Gastrocnemius medialis (tissue), 4 donors: ENCODE data around the gene TPO. TPM values are rescaled to one million over a fixed set of nuclear protein-coding genes. Genes with fewer than 3 reads are reported as not detected.

Source experiments
- ATAC-seq, 2 donors: fragments of 150-250 bp; one replicate each; pipeline ENCODE4 v1.9.1; 2016
- DNase-seq, 2 donors: peaks; one replicate each; pipeline ENCODE4 v3.0.0-alpha.2; 2019
- H3K27ac ChIP-seq, 4 donors: fragments of 200-600 bp; sonication (generic); 1 replicate in 1 of 4; 2 replicates in 3 of 4; pipeline ENCODE4 v1.5.1; 2016 to 2018; ENCODE audit warnings: mild to moderate bottlenecking in 2 of 4, moderate library complexity in 1 of 4
- H3K27me3 ChIP-seq, 3 donors: fragments of 200-600 bp; sonication (generic) in 2 of 3; 1 replicate in 1 of 3; 2 replicates in 2 of 3; pipeline versions ENCODE4 v1.5.1 to v1.6.0; 2016 to 2019; ENCODE audit warnings: mild to moderate bottlenecking in 1 of 3, moderate library complexity in 1 of 3
- H3K36me3 ChIP-seq, 2 donors: fragments of 200-600 bp; sonication (generic) in 1 of 2; one replicate each; pipeline ENCODE4 v1.5.1; 2017 to 2018
- H3K4me1 ChIP-seq, 2 donors: fragments of 200-600 bp; sonication (generic) in 1 of 2; one replicate each; pipeline ENCODE4 v1.5.1; 2016 to 2017; ENCODE audit warnings: mild to moderate bottlenecking in 2 of 2
- H3K4me3 ChIP-seq, 4 donors: fragments of 200-600 bp; sonication (generic) in 3 of 4; 1 replicate in 1 of 4; 2 replicates in 3 of 4; pipeline ENCODE4 v1.5.1; 2016 to 2019; ENCODE audit warnings: mild to moderate bottlenecking in 2 of 4
- H3K9me3 ChIP-seq, 3 donors: fragments of 200-600 bp; sonication (generic) in 2 of 3; 1 replicate in 1 of 3; 2 replicates in 2 of 3; pipeline ENCODE4 v1.5.1; 2016 to 2019
- POLR2A ChIP-seq, 2 donors: fragments of 450-650 bp; IDR thresholded peaks; one replicate each; pipeline ENCODE4 v1.6.1; 2017; ENCODE audit warnings: antibody characterized with exemption in 2 of 2, mild to moderate bottlenecking in 2 of 2, moderate library complexity in 2 of 2
- in situ Hi-C, 4 donors: fragments of 200-750 bp; cut with MboI; loops; one replicate each; pipeline versions ENCODE4 v1.15.0 to v1.8.0; 2017; ENCODE audit warnings: low sequenced_read_pairs in 4 of 4
- intact Hi-C: fragments of 100-400 bp; cut with DNase I; formaldehyde crosslinking; loops from one replicate; pipeline ENCODE4 v1.15.1; 2023; ENCODE audit warnings: low total_unique reads
- total RNA-seq, 4 donors: library from RNA; depleted of rRNA; stranded (reverse); fragments of >200 nt; gene quantifications; one replicate each; pipeline versions ENCODE4 v1.1.0 to v1.2.3, GENCODE V29; 2016
- TF ChIP-seq, protein P1 (sequence below), 5 experiments: fragments of 450-650 bp in 3 of 5; fragments of 200-600 bp in 2 of 5; sonication (generic) in 2 of 5; IDR thresholded peaks in 4 of 5; conservative IDR thresholded peaks in 1 of 5; 1 replicate in 4 of 5; 2 replicates in 1 of 5; pipeline ENCODE4 v1.5.1; 2016 to 2019; ENCODE audit warnings: antibody characterized with exemption in 5 of 5, mild to moderate bottlenecking in 3 of 5, moderate library complexity in 3 of 5

Gene TPO
- total RNA-seq, 4 donors from 2014 or later: 3.3 to 11.6 (median 5.3) TPM

DNA sequence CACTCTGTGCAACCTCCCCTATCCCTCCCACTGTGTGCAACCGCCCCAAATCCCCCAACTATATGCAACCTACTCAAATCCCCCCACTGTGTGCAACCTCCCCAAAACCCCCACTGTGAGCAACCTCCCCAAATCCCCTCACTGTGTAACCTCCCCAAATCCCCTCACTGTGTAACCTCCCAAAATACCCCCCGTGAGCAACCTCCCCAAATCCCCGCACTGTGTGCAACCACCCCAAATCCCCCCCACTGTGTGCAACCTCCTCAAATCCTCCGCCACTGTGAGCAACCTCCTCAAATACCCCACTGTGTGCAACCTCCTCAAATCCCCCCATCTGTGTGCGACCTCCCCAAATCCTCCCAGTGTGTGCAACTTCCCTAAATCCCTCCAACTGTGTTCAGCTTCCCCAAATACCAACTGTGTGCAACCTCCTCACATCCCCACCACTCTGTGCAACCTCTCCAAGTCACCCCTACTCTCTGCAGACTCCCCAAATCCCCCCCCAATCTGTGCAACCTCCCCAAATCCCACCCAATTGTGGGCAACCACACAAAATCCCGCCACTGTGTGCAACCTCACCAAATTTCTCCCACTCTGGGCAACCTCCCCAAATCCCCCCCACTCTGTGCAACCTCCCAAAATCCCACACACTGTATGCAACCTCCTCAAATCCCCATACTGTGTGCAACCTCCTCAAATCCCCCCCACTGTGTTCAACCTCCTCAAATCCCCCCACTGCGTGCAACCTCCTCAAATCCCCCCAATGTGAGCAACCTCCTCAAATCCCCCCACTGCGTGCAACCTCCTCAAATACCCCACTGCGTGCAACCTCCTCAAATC, 114.1 kb downstream of the TPO start:
- no peak for DNase-seq
- ATAC-seq: no peak
- no peaks in the 10 kb centered on the region for H3K36me3 ChIP-seq
- H3K9me3 ChIP-seq: no peaks in the 10 kb centered on the region
- H3K27me3 ChIP-seq: no peaks in the 10 kb centered on the region
- H3K27ac ChIP-seq: no peak overlapping the region
- H3K4me1 ChIP-seq: no peaks in the 10 kb centered on the region
- in situ Hi-C loops (loop anchor here in 1 of 4 donors (25.0 kb wide), 1 partner anchor 815 kb away; no protein-coding TSS in a partner anchor), intact Hi-C loops (no loop called here)
- H3K4me3 ChIP-seq: no peak overlapping the region
- TF ChIP-seq POLR2A (IDR thresholded peaks at IDR 0.05): no peak
- TF ChIP-seq, protein P1, sequence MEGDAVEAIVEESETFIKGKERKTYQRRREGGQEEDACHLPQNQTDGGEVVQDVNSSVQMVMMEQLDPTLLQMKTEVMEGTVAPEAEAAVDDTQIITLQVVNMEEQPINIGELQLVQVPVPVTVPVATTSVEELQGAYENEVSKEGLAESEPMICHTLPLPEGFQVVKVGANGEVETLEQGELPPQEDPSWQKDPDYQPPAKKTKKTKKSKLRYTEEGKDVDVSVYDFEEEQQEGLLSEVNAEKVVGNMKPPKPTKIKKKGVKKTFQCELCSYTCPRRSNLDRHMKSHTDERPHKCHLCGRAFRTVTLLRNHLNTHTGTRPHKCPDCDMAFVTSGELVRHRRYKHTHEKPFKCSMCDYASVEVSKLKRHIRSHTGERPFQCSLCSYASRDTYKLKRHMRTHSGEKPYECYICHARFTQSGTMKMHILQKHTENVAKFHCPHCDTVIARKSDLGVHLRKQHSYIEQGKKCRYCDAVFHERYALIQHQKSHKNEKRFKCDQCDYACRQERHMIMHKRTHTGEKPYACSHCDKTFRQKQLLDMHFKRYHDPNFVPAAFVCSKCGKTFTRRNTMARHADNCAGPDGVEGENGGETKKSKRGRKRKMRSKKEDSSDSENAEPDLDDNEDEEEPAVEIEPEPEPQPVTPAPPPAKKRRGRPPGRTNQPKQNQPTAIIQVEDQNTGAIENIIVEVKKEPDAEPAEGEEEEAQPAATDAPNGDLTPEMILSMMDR (IDR thresholded peaks at IDR 0.05 in 4 of 5, conservative IDR thresholded peaks at IDR 0.05 in 1 of 5): no peak

- H3K9me3 ChIP-seq: no peaks in the 10 kb centered on the region
- ATAC-seq (no peak), DNase-seq (no peak)
- H3K4me3 ChIP-seq: no peak overlapping the region
- intact Hi-C loops (no loop called here), in situ Hi-C loops (loop anchor here in 1 of 4 donors (25.0 kb wide), 1 partner anchor 816 kb away; no protein-coding TSS in a partner anchor)
- no peak overlapping the region for H3K27ac ChIP-seq
- H3K27me3 ChIP-seq: no peaks in the 10 kb centered on the region
- no peaks in the 10 kb centered on the region for H3K36me3 ChIP-seq
- no peaks in the 10 kb centered on the region for H3K4me1 ChIP-seq
- TF ChIP-seq, protein P1 (IDR thresholded peaks at IDR 0.05 in 4 of 5, conservative IDR thresholded peaks at IDR 0.05 in 1 of 5): no peak
- no peak for TF ChIP-seq POLR2A (IDR thresholded peaks at IDR 0.05)
Measured at GRCh38 chr2:1528273-1529064, 115.2 kb downstream of the TPO start.

GRCh38 chr2:1538663-1539062, 125.4 kb downstream of the TPO start:
- H3K27me3 ChIP-seq: peaks cover 0 to 5% (median 2%) of the 10 kb centered on the region in 3 donors
- DNase-seq (no peak), ATAC-seq (no peak)
- H3K4me1 ChIP-seq: no peaks in the 10 kb centered on the region
- no peak overlapping the region for H3K4me3 ChIP-seq
- in situ Hi-C loops (loop anchor here in 1 of 4 donors (25.0 kb wide), 1 partner anchor 826 kb away; no protein-coding TSS in a partner anchor), intact Hi-C loops (no loop called here)
- no peak overlapping the region for H3K27ac ChIP-seq
- no peaks in the 10 kb centered on the region for H3K36me3 ChIP-seq
- H3K9me3 ChIP-seq: no peaks in the 10 kb centered on the region
- TF ChIP-seq, protein P1 (IDR thresholded peaks at IDR 0.05 in 4 of 5, conservative IDR thresholded peaks at IDR 0.05 in 1 of 5): no peak
- TF ChIP-seq POLR2A (IDR thresholded peaks at IDR 0.05): no peak

- H3K4me3 ChIP-seq: no peak overlapping the region
- ATAC-seq: no peak
Measured at GRCh38 chr2:1539441-1539840, 126.2 kb downstream of the TPO start.

More at GRCh38 chr2:1539441-1539840, 126.2 kb downstream of the TPO start:
- DNase-seq: no peak
- Histone ChIP-seq H3K9me3 (no peaks in the 10 kb centered on the region), H3K4me1 (no peaks in the 10 kb centered on the region), H3K36me3 (no peaks in the 10 kb centered on the region), H3K27me3 (peaks cover 0 to 5% (median 2%) of the 10 kb centered on the region in 3 donors), H3K27ac (no peak overlapping the region)
- TF ChIP-seq POLR2A (IDR thresholded peaks at IDR 0.05): no peak
- TF ChIP-seq, protein P1 (IDR thresholded peaks at IDR 0.05 in 4 of 5, conservative IDR thresholded peaks at IDR 0.05 in 1 of 5): no peak
- in situ Hi-C loops: loop anchor here in 1 of 4 donors (25.0 kb wide), 1 partner anchor 827 kb away; no protein-coding TSS in a partner anchor
- intact Hi-C loops: no loop called here
